H1 (cell line): Measurements from ENCODE around the gene HNRNPAB. TPM values are rescaled to one million over a fixed set of nuclear protein-coding genes. Genes with fewer than 3 reads are reported as not detected.
A peak's percentile ranks its signal among the peaks of the same experiment; 100 is the strongest.

ENCODE experiments used
- CTCF ChIA-PET: fragments of 300-600 bp; sonication (Branson Sonifier 250); formaldehyde crosslinking; loops from one replicate; lab custom pipeline; 2021; ENCODE audit not compliant: partially characterized antibody; lab: Charles Lee
- POLR2A ChIA-PET: fragments of 300-600 bp; sonication (Branson Sonifier 250); formaldehyde crosslinking; loops from one replicate; lab custom pipeline; 2021; ENCODE audit warnings: inconsistent platforms; ENCODE audit not compliant: partially characterized antibody; lab: Charles Lee
- DNase-seq, 2 experiments: peaks; one replicate each; pipeline versions ENCODE4 v3.0.0 to v3.0.0-alpha.2; 2010 to 2022; ENCODE audit warnings: low spot score in 2 of 2, low read depth in 1 of 2, mixed read lengths in 1 of 2
- FAIRE-seq: peaks from 2 replicates; lab custom pipeline; 2011; peaks lifted over from hg19 to GRCh38; lab: Jason Lieb, UNC
- H2AFZ ChIP-seq: 2 replicates; pipeline ENCODE4 v1.8.1; 2012; ENCODE audit warnings: low read length, inconsistent platforms
- H2AK5ac ChIP-seq: 2 replicates; pipeline ENCODE4 v1.6.1; 2013; ENCODE audit warnings: low read depth, low read length
- H2BK120ac ChIP-seq: replicated peaks from 2 replicates; pipeline ENCODE3; 2013; ENCODE audit warnings: low read depth, low read length, inconsistent platforms
- H2BK12ac ChIP-seq: 2 replicates; pipeline ENCODE4 v1.6.1; 2013; ENCODE audit warnings: low read depth, low read length
- H2BK15ac ChIP-seq: 2 replicates; pipeline ENCODE4 v1.6.1; 2013; ENCODE audit warnings: low read length
- H2BK20ac ChIP-seq: 2 replicates; pipeline ENCODE4 v1.6.1; 2013; ENCODE audit warnings: low read length
- H2BK5ac ChIP-seq: 2 replicates; pipeline ENCODE4 v1.6.1; 2013; ENCODE audit warnings: low read depth, low read length
- H3K14ac ChIP-seq: 2 replicates; pipeline ENCODE4 v1.6.1; 2013; ENCODE audit warnings: inconsistent platforms; ENCODE audit not compliant: insufficient read length
- H3K18ac ChIP-seq: 2 replicates; pipeline ENCODE4 v1.6.1; 2013; ENCODE audit warnings: low read length; ENCODE audit errors: extremely low read depth
- H3K23ac ChIP-seq: 2 replicates; pipeline ENCODE4 v1.6.1; 2013; ENCODE audit warnings: inconsistent platforms; ENCODE audit not compliant: insufficient read length
- H3K23me2 ChIP-seq: 2 replicates; pipeline ENCODE4 v1.6.1; 2013; ENCODE audit warnings: low read depth, low read length
- H3K27ac ChIP-seq: 2 replicates; pipeline ENCODE4 v1.6.1; 2011; ENCODE audit warnings: low read depth, low read length, inconsistent platforms
- H3K27me3 ChIP-seq, 4 experiments: replicated peaks in 1 of 4; 1 replicate in 1 of 4; 2 replicates in 3 of 4; pipeline versions ENCODE4 v1.6.1 to v1.8.1; 2011 to 2013; ENCODE audit warnings: low read length in 3 of 4, mild to moderate bottlenecking in 3 of 4, inconsistent platforms in 2 of 4, mixed read lengths in 2 of 4, moderate library complexity in 1 of 4; ENCODE audit not compliant: control insufficient read depth in 3 of 4, insufficient read depth in 3 of 4; ENCODE audit errors: extremely low read depth in 1 of 4
- H3K36me3 ChIP-seq, 4 experiments: 2 replicates each; pipeline versions ENCODE4 v1.6.1 to v1.8.1; 2011 to 2013; ENCODE audit warnings: mild to moderate bottlenecking in 4 of 4, low read length in 3 of 4, moderate library complexity in 2 of 4, control low read depth in 1 of 4, inconsistent platforms in 1 of 4; ENCODE audit not compliant: insufficient read depth in 4 of 4, control insufficient read depth in 2 of 4
- H3K4ac ChIP-seq: replicated peaks from 2 replicates; pipeline ENCODE3; 2013; ENCODE audit warnings: low read length, low read depth, mixed read lengths, inconsistent platforms; ENCODE audit not compliant: insufficient read length
- H3K4me1 ChIP-seq, 4 experiments: replicated peaks in 1 of 4; 1 replicate in 1 of 4; 2 replicates in 3 of 4; pipeline versions ENCODE4 v1.6.1 to v1.8.1; 2011 to 2013; ENCODE audit warnings: low read length in 3 of 4, inconsistent platforms in 2 of 4, mixed read lengths in 1 of 4; ENCODE audit not compliant: insufficient read depth in 4 of 4, control insufficient read depth in 3 of 4
- H3K4me2 ChIP-seq, 2 experiments: 2 replicates each; pipeline versions ENCODE4 v1.6.1 to v1.8.1; 2011 to 2013; ENCODE audit warnings: low read depth in 2 of 2, low read length in 2 of 2, control low read depth in 1 of 2, inconsistent platforms in 1 of 2, mild to moderate bottlenecking in 1 of 2; ENCODE audit not compliant: insufficient read depth in 1 of 2
- H3K4me3 ChIP-seq, 4 experiments: fragments of 200-600, 300-600 bp in 1 of 4; sonication (generic), shearing (Covaris generic), sonication (Bioruptor Twin) in 1 of 4; 2 replicates each; pipeline versions ENCODE4 v1.5.1 to v1.8.1; 2011 to 2016; ENCODE audit warnings: low read length in 4 of 4, low read depth in 3 of 4, control low read depth in 2 of 4, inconsistent platforms in 2 of 4, mild to moderate bottlenecking in 2 of 4, mixed read lengths in 1 of 4, moderate library complexity in 1 of 4; ENCODE audit not compliant: insufficient read depth in 2 of 4; ENCODE audit errors: extremely low read depth in 1 of 4
- H3K56ac ChIP-seq: replicated peaks from 2 replicates; pipeline ENCODE3; 2013; ENCODE audit warnings: low read depth, mild to moderate bottlenecking, mixed read lengths, low read length, inconsistent platforms; ENCODE audit not compliant: insufficient read length
- H3K79me1 ChIP-seq: 2 replicates; pipeline ENCODE4 v1.6.1; 2013; ENCODE audit warnings: low read depth, low read length, control low read depth
- H3K79me2 ChIP-seq, 2 experiments: 2 replicates each; pipeline versions ENCODE4 v1.6.1 to v1.8.1; 2012 to 2013; ENCODE audit warnings: low read length in 2 of 2, mild to moderate bottlenecking in 2 of 2, inconsistent platforms in 1 of 2; ENCODE audit not compliant: insufficient read depth in 2 of 2, control insufficient read depth in 1 of 2
- H3K9ac ChIP-seq, 4 experiments: replicated peaks in 1 of 4; 1 replicate in 1 of 4; 2 replicates in 3 of 4; pipeline versions ENCODE4 v1.6.1 to v1.8.1; 2011 to 2013; ENCODE audit warnings: low read depth in 3 of 4, low read length in 3 of 4, control low read depth in 2 of 4, mild to moderate bottlenecking in 2 of 4, moderate library complexity in 2 of 4, inconsistent platforms in 1 of 4; ENCODE audit errors: extremely low read depth in 1 of 4
- H3K9me3 ChIP-seq, 2 experiments: 2 replicates each; pipeline versions ENCODE4 v1.6.1 to v1.8.1; 2012 to 2013; ENCODE audit warnings: mild to moderate bottlenecking in 2 of 2, moderate library complexity in 2 of 2, control low read depth in 1 of 2, inconsistent platforms in 1 of 2, low read depth in 1 of 2, low read length in 1 of 2, mixed read lengths in 1 of 2; ENCODE audit not compliant: insufficient read depth in 2 of 2
- H4K20me1 ChIP-seq, 2 experiments: replicated peaks in 1 of 2; 2 replicates each; pipeline versions ENCODE3 to v1.8.1; 2011 to 2013; ENCODE audit warnings: inconsistent platforms in 2 of 2, low read length in 2 of 2, mild to moderate bottlenecking in 1 of 2; ENCODE audit not compliant: insufficient read depth in 2 of 2, control insufficient read depth in 1 of 2
- H4K5ac ChIP-seq: 2 replicates; pipeline ENCODE4 v1.6.1; 2013; ENCODE audit warnings: low read length, low read depth, mixed read lengths, inconsistent platforms; ENCODE audit not compliant: insufficient read length
- H4K8ac ChIP-seq: 2 replicates; pipeline ENCODE4 v1.8.0; 2013; ENCODE audit warnings: mild to moderate bottlenecking, moderate library complexity, low read length, inconsistent platforms; ENCODE audit not compliant: insufficient read depth; ENCODE audit errors: extremely low read depth
- H4K91ac ChIP-seq: replicated peaks from 2 replicates; pipeline ENCODE3; 2013; ENCODE audit warnings: low read length, mixed read lengths, inconsistent platforms; ENCODE audit not compliant: insufficient read length
- BCL11A ChIP-seq, 2 experiments: IDR thresholded peaks; one replicate each; pipeline ENCODE4 v1.6.1; 2011; ENCODE audit warnings: low read depth in 2 of 2, low read length in 2 of 2, mild to moderate bottlenecking in 2 of 2
- EGR1 ChIP-seq: IDR thresholded peaks from 2 replicates; pipeline ENCODE4 v1.6.1; 2011; ENCODE audit warnings: low read depth, low read length, borderline replicate concordance
- HDAC6 ChIP-seq: IDR thresholded peaks from one replicate; pipeline ENCODE4 v1.7.1; 2012; ENCODE audit warnings: low read depth, mild to moderate bottlenecking, inconsistent platforms, low read length, moderate library complexity
- NRF1 ChIP-seq: IDR thresholded peaks from 2 replicates; pipeline ENCODE4 v1.6.1; 2011; ENCODE audit warnings: mild to moderate bottlenecking, low read depth, low read length, improper control_type of control experiment
- SIRT6 ChIP-seq: IDR thresholded peaks from one replicate; pipeline ENCODE4 v1.7.1; 2012; ENCODE audit warnings: low read length, inconsistent platforms
- ZNF274 ChIP-seq: IDR thresholded peaks from 2 replicates; pipeline ENCODE4 v1.7.0; 2012; ENCODE audit warnings: low read length, borderline replicate concordance; ENCODE audit errors: extremely low read depth
- WGBS, 2 experiments: shearing (Covaris generic) in 1 of 2; methylation state at CpG; one replicate each; pipeline versions ENCODE4 v1.1.6 to v1.1.7; 2013 to 2015; ENCODE audit warnings: low lambda C conversion rate in 2 of 2, mixed read lengths in 2 of 2, inconsistent platforms in 1 of 2, low coverage in 1 of 2, missing lambda C conversion rate in 1 of 2; ENCODE audit not compliant: insufficient replicate concordance in 2 of 2, insufficient coverage in 1 of 2, insufficient read length in 1 of 2; ENCODE audit errors: extremely low coverage in 1 of 2, missing lambda C conversion rate in 1 of 2; 5-methylcytosine and 5-hydroxymethylcytosine counted together
- polyA plus RNA-seq, 7 experiments: library from polyadenylated mRNA; depleted of rRNA in 3 of 7; stranded (reverse) in 5 of 7; unstranded in 2 of 7; fragments of >200 nt in 5 of 7; fragments of 200-250 nt in 2 of 7; gene quantifications; 1 replicate in 5 of 7; 2 replicates in 1 of 7; 4 replicates in 1 of 7; pipeline versions ENCODE4 v1.2.1 to v1.2.3, GENCODE V29; 2011 to 2013; ENCODE audit warnings: missing spikeins in 2 of 7, mixed read lengths in 2 of 7
- total RNA-seq: library from RNA; stranded (reverse); fragmentation: NEBNext Ultra II Directional; extraction: Animal tissue kit (Norgen Biotek cat#: 25700); gene quantifications from 2 replicates; pipeline ENCODE4 v1.2.1, GENCODE V29; 2021

HNRNPAB gene
- total and polyA plus RNA-seq, 2 of the 8 experiments (the other 6 are each of a cell fraction or from before 2014, with no cell fraction given): 373 to 563 TPM

GRCh38 chr5:178193251-178193809 lies 11.0 kb upstream of the HNRNPAB start:
- Histone ChIP-seq H4K5ac (no peak overlapping the region), H2BK120ac (no peak overlapping the region), H2AK5ac (0 out of 2 replicates have a peak overlapping the region, but pooled peaks have one; percentile 65), H2BK12ac (no peak overlapping the region), H3K4ac (no peak overlapping the region), H3K79me2 (no peaks in the 10 kb centered on the region), H3K4me2 (no peak overlapping the region), H3K9ac (no peak overlapping the region), H3K9me3 (peaks cover 0 to 8% of the 10 kb centered on the region in 2 experiments; a peak in 2 of 4 replicates), H3K23me2 (no peaks in the 10 kb centered on the region), H3K14ac (no peak overlapping the region), H4K20me1 (no peaks in the 10 kb centered on the region), H2AFZ (no peak overlapping the region), H3K23ac (no peak overlapping the region), H3K18ac (no peak overlapping the region; the same call in 1 of the 2 replicates), H3K4me3 (no peak overlapping the region)
- CTCF ChIA-PET: interaction anchor here (1.6 kb wide), 2 partner anchors 9 kb away, joined by 3 read pairs; no protein-coding TSS in a partner anchor
- POLR2A ChIA-PET: interaction anchor here (31.3 to 38.5 kb wide), 2 partner anchors 9 to 10 kb away, joined by 985 read pairs; partner anchors contain the start of genes GMCL2 and HNRNPAB
- no peak for DNase-seq
- TF ChIP-seq SIRT6 (no peak), ZNF274 (no peak), NRF1 (no peak), HDAC6 (no peak), BCL11A (IDR thresholded peaks at IDR 0.05; ENCODE audit: low read depth in 2 of 2, low read length in 2 of 2) (no peak), EGR1 (no peak)
- TF ChIP-seq, all 59 proteins: peak for 0
- Histone ChIP-seq H3K27ac (no peak overlapping the region), H4K8ac (no peak overlapping the region), H3K27me3 (no peaks in the 10 kb centered on the region; a peak in 1 of 7 replicates), H4K91ac (no peak overlapping the region), H3K36me3 (no peaks in the 10 kb centered on the region), H2BK15ac (no peak overlapping the region), H3K79me1 (no peaks in the 10 kb centered on the region), H2BK5ac (no peak overlapping the region), H2BK20ac (0 out of 2 replicates have a peak overlapping the region, but pooled peaks have one; percentile 27), H3K4me1 (peaks cover 0 to 10% (median 3%) of the 10 kb centered on the region in 4 experiments; a peak in 3 of 7 replicates), H3K56ac (no peak overlapping the region)
- WGBS, 2 experiments: 92% methylated on average over 8 of the region's 8 CpGs; no CpG with 5 or more reads in 1 of the 2 experiments
- FAIRE-seq: no peak
